B cell (primary cell): ENCODE results near the gene BMP7.

Experiments
- CTCF ChIP-seq: fragments of 200-600 bp; IDR thresholded peaks from one replicate; pipeline ENCODE4 v1.8.0; 2022; ENCODE audit warnings: antibody characterized with exemption, mild to moderate bottlenecking
- EZH2 ChIP-seq: IDR thresholded peaks from 2 replicates; pipeline ENCODE4 v1.6.1; 2012; ENCODE audit warnings: borderline replicate concordance, low read depth, mild to moderate bottlenecking, moderate library complexity, low read length; ENCODE audit not compliant: insufficient read depth, poor library complexity, severe bottlenecking

- TF ChIP-seq CTCF (no peak), EZH2 (no peak)
Observed at GRCh38 chr20:57231951-57232428, 34.5 kb downstream of the BMP7 start.
